Measurements from ENCODE around the gene BIK.
A peak's percentile ranks its signal among the peaks of the same experiment; 100 is the strongest.
"Not testable (repeated sequence)": the region's sequence is repeated elsewhere in the genome, so short reads cannot be mapped to it uniquely, and the experiment has no call there.

The BIK gene

DNA sequence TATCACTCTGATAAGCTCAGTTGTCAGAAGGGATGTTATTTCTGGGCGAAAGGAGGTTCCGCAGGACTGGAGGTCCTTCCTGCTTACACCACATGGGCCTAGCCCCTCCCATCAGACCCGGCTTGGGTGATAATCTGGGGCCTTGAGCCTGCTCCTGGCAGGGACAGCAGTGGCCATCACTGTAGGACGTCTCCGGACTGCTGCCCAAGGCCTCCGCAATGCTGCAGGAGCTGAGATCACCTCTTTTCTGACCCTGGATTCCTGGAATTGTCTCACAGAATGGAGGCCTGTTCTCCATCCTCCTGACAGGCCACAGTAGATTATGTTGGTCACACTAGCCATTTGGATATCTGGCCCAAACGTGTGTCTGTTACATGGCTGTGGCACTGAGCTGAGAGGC lies 9.2 kb upstream of the BIK start:
- Histone ChIP-seq H3K27ac (ENCODE audit: low read depth in 2 of 2, low read length in 2 of 2) (no peak overlapping the region), H3K36me3 (ENCODE audit: control insufficient read depth in 2 of 2, insufficient read depth in 2 of 2, low read length in 2 of 2) (no peaks in the 10 kb centered on the region)

DNA sequence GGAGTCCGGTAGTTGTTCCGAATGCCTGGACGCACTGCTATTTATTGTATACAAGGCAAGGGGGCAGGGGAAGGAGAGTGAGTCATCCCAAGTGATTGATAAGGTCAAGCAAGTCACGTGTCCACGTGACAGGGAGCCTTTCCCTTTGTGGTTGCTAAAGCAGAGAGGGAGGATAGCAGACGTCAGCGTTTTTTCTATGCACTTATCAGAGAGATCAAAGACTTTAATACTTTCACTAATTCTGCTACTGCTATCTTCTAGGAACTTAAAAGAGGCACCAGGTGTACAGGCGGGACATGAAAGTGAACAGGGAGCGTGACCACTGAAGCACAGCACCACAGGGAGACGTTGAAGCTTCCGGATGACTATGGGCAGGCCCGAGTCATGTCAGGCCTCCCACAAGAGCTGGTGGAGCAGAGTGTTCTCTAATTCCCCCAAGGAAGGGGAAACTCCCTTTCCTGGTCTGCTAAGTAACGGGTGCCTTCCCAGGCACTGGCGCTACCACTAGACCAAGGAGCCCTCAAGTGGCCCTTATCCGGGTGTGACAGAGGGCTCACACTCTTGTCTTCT lies 6.4 kb upstream of the BIK start:
- not testable (repeated sequence) for H3K36me3 ChIP-seq (ENCODE audit: control insufficient read depth in 2 of 2, insufficient read depth in 2 of 2, low read length in 2 of 2); H3K27me3 ChIP-seq (ENCODE audit: control insufficient read depth in 2 of 2, insufficient read depth in 2 of 2, low read length in 2 of 2); H3K27ac ChIP-seq (ENCODE audit: low read depth in 2 of 2, low read length in 2 of 2); H3K4me3 ChIP-seq (ENCODE audit: low read length in 2 of 2); H3K4me1 ChIP-seq (ENCODE audit: control insufficient read depth in 2 of 2, insufficient read depth in 2 of 2, low read length in 2 of 2); H3K9ac ChIP-seq (ENCODE audit: low read depth in 1 of 2, low read length in 2 of 2); H3K9me3 ChIP-seq (ENCODE audit: control insufficient read depth in 2 of 2, low read length in 2 of 2)

More for the DNA sequence above, 9.2 kb upstream of the BIK start:
- Histone ChIP-seq H3K9me3 (ENCODE audit: control insufficient read depth in 2 of 2, low read length in 2 of 2) (peaks cover 0 to 3% of the 10 kb centered on the region in 2 donors), H3K4me3 (ENCODE audit: low read length in 2 of 2) (no peak overlapping the region), H3K27me3 (ENCODE audit: control insufficient read depth in 2 of 2, insufficient read depth in 2 of 2, low read length in 2 of 2) (no peaks in the 10 kb centered on the region), H3K4me1 (ENCODE audit: control insufficient read depth in 2 of 2, insufficient read depth in 2 of 2, low read length in 2 of 2) (peaks cover 0 to 3% of the 10 kb centered on the region in 2 donors), H3K9ac (ENCODE audit: low read depth in 1 of 2, low read length in 2 of 2) (no peak overlapping the region)

DNA sequence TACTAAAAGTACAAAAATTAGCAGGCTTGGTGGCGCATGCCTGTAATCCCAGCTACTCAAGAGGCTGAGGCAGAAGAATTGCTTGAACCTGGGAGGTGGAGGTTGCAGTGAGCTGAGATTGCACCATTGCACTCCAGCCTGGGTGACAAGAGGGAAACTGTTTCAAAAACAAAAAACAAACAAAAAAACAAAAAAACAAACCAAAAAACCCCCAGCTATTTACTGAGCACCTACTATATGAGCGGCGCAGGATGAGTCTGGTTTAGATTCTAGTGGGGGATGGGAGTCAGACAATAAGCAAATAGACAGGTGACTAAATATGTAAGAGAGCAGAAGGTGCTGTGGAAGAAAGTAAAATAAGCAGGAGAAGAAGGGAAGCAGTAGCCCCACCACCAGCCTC lies 5.6 kb upstream of the BIK start:
- not testable (repeated sequence) for H3K27me3 ChIP-seq (ENCODE audit: control insufficient read depth in 2 of 2, insufficient read depth in 2 of 2, low read length in 2 of 2); H3K9me3 ChIP-seq (ENCODE audit: control insufficient read depth in 2 of 2, low read length in 2 of 2); H3K36me3 ChIP-seq (ENCODE audit: control insufficient read depth in 2 of 2, insufficient read depth in 2 of 2, low read length in 2 of 2); H3K27ac ChIP-seq (ENCODE audit: low read depth in 2 of 2, low read length in 2 of 2); H3K9ac ChIP-seq (ENCODE audit: low read depth in 1 of 2, low read length in 2 of 2); H3K4me1 ChIP-seq (ENCODE audit: control insufficient read depth in 2 of 2, insufficient read depth in 2 of 2, low read length in 2 of 2); H3K4me3 ChIP-seq (ENCODE audit: low read length in 2 of 2)

DNA sequence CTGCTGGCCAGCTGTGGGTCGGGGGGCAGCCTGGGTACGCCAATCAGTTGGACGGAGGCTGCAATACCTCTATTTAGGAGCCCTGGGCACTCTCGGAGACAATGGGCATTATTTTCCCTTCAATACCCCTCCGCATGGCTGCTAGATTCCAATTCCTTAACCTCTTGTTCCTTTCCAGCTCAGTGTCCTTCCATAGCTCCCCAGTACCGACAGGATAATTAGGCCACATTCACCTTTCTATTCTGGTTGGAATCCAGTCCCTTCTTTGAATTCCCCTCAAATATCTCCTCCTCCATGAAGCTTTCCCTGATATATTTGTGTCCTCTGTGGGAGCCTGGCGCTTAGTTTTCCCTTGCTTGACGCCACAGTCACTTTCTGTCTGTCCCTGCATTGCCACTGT lies 4.2 kb upstream of the BIK start:
- no peaks in the 10 kb centered on the region for H3K9me3 ChIP-seq (ENCODE audit: control insufficient read depth in 2 of 2, low read length in 2 of 2)
- H3K4me3 ChIP-seq (ENCODE audit: low read length in 2 of 2), result no peak overlapping the region
- H3K9ac ChIP-seq (ENCODE audit: low read depth in 1 of 2, low read length in 2 of 2), result no peak overlapping the region
- H3K27ac ChIP-seq (ENCODE audit: low read depth in 2 of 2, low read length in 2 of 2), result no peak overlapping the region
- peaks cover 5 to 10% of the 10 kb centered on the region in 2 donors for H3K4me1 ChIP-seq (ENCODE audit: control insufficient read depth in 2 of 2, insufficient read depth in 2 of 2, low read length in 2 of 2)
- H3K27me3 ChIP-seq (ENCODE audit: control insufficient read depth in 2 of 2, insufficient read depth in 2 of 2, low read length in 2 of 2), result peaks cover 0 to 4% of the 10 kb centered on the region in 2 donors
- no peaks in the 10 kb centered on the region for H3K36me3 ChIP-seq (ENCODE audit: control insufficient read depth in 2 of 2, insufficient read depth in 2 of 2, low read length in 2 of 2)

DNA sequence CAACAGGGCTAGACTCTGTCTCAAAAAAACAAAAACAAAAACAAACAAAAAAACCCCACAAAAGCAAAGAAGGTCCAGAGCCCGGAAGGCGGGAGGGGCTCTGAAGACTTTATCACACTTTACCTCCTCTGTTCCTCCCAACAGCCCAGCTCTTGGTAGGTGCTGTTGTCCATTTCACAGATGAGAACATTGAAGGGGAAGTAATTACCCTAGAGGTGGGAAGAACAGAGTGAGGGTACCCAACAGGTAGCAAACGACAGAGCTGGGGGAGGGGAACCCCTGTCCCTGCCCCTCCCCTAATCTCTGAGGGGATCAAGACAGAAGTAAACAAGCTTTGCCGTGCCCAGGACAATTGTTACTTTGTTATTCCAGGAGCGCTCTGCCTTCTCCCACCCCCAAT lies 1.0 kb upstream of the BIK start:
- Histone ChIP-seq H3K27ac (ENCODE audit: low read depth in 2 of 2, low read length in 2 of 2) (no peak overlapping the region), H3K36me3 (ENCODE audit: control insufficient read depth in 2 of 2, insufficient read depth in 2 of 2, low read length in 2 of 2) (no peaks in the 10 kb centered on the region), H3K9me3 (ENCODE audit: control insufficient read depth in 2 of 2, low read length in 2 of 2) (no peaks in the 10 kb centered on the region), H3K27me3 (ENCODE audit: control insufficient read depth in 2 of 2, insufficient read depth in 2 of 2, low read length in 2 of 2) (peaks cover 6% of the 10 kb centered on the region in 2 donors), H3K4me1 (ENCODE audit: control insufficient read depth in 2 of 2, insufficient read depth in 2 of 2, low read length in 2 of 2) (peaks cover 8 to 20% of the 10 kb centered on the region in 2 donors), H3K9ac (ENCODE audit: low read depth in 1 of 2, low read length in 2 of 2) (no peak overlapping the region), H3K4me3 (ENCODE audit: low read length in 2 of 2) (no peak overlapping the region)

DNA sequence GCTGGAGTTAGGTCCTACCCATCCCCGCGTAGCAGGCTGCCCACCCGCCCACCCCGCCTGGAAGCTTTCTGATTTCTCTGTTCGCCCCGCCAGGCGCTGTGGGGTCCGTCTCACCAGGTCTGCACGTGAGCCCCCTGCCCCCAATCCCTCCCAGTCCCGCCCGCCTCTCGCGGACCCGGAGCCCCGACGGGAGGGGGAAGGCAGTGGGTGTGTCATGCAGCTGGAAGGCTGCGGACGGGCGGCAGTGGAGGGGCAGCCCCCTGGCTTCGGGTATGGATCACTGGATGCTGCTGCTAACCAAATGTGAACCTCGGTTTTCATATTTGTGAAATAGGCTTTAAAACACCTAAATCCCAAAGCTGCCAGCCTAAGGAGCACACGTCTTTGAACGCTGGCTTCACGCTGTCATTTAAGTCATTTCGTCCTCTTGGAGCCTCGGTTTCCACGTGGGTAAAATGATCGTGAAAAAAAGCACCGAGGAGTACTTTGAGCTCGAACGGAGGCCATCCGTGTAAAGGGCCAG lies 568 bp upstream of the BIK start:
- Histone ChIP-seq H3K9me3 (ENCODE audit: control insufficient read depth in 2 of 2, low read length in 2 of 2) (no peaks in the 10 kb centered on the region), H3K27me3 (ENCODE audit: control insufficient read depth in 2 of 2, insufficient read depth in 2 of 2, low read length in 2 of 2) (peaks cover 6% of the 10 kb centered on the region in 2 donors), H3K4me3 (ENCODE audit: low read length in 2 of 2) (peak overlapping the region; percentile 72 to 73), H3K27ac (ENCODE audit: low read depth in 2 of 2, low read length in 2 of 2) (no peak overlapping the region), H3K9ac (ENCODE audit: low read depth in 1 of 2, low read length in 2 of 2) (peak overlapping the region; percentile 54 to 60), H3K36me3 (ENCODE audit: control insufficient read depth in 2 of 2, insufficient read depth in 2 of 2, low read length in 2 of 2) (no peaks in the 10 kb centered on the region), H3K4me1 (ENCODE audit: control insufficient read depth in 2 of 2, insufficient read depth in 2 of 2, low read length in 2 of 2) (peaks cover 8 to 25% of the 10 kb centered on the region in 2 donors)

DNA sequence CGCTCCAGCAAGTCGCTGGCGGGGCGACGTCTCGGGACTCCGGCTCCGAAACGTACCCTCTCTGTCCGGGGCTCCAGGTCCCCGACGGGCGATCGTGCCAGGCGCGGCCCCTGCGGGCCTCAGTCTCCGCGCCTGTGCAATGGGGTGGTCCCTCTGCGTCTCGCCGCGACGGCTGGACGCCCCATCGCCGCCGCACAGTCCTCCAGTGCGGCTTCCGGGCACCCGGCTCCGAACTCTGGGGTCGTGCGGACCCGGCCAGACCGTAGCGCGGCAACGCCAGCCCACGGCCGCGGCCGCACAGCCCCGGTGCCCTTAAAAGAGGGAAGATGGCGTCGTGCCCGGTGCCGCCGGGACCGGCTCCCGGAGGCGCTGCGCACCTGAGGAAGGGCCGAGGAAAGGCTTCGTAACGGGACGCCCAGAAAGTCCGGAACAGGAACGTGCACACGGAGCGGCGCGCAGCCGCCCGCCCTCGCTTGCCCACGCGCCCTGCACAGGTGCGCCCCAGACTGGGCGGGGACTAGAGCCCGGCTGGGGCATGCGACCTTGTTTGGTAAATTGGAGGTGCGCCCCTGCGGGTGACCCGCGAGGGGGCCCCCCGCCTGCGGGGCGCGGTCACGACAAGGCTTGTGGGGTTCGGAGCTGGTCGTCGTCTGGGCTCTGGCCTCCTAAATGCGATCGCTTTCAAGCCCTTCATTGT lies 525 bp downstream of the BIK start:
- Histone ChIP-seq H3K9ac (ENCODE audit: low read depth in 1 of 2, low read length in 2 of 2) (peak overlapping the region; percentile 56 to 78), H3K27me3 (ENCODE audit: control insufficient read depth in 2 of 2, insufficient read depth in 2 of 2, low read length in 2 of 2) (peaks cover 6% of the 10 kb centered on the region in 2 donors)

DNA sequence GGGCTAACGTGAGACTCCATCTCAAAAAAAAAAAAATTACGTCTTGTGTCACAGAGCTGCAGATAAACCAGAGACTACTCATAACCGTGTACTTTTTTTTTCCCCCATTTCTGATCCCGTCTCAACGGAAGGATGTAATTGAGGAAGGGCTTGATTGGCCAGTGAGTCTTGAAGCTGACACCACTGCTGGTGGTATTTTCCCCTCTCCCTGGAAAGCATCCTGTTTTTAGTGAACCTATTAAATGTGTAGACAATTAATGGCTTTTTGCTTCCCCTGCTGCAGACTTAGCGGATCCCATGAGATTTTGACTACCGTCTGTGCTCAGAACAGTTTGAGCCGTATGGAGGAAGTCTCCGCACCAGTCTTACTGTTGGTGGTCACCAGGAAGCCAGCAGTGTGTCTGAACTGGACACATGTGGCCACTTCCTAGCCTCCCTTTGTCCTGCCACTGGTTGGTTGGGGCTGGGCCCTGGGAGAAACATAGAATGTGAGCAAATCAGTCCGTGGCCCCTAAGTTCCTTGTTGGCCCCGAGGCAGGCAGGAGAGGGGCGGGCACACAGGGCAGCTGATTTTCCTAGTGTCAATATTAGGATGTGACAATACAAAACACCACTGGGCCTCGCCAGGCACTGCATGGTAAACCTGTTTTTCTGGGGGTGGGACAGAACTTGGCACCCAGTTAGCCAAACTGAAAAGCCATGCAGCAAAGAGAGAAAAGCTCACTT lies 3.1 kb downstream of the BIK start:
- Histone ChIP-seq H3K4me3 (ENCODE audit: low read length in 2 of 2) (no peak overlapping the region), H3K36me3 (ENCODE audit: control insufficient read depth in 2 of 2, insufficient read depth in 2 of 2, low read length in 2 of 2) (no peaks in the 10 kb centered on the region), H3K4me1 (ENCODE audit: control insufficient read depth in 2 of 2, insufficient read depth in 2 of 2, low read length in 2 of 2) (peaks cover 16 to 41% of the 10 kb centered on the region in 2 donors), H3K27me3 (ENCODE audit: control insufficient read depth in 2 of 2, insufficient read depth in 2 of 2, low read length in 2 of 2) (peaks cover 6% of the 10 kb centered on the region in 2 donors), H3K9me3 (ENCODE audit: control insufficient read depth in 2 of 2, low read length in 2 of 2) (no peaks in the 10 kb centered on the region), H3K9ac (ENCODE audit: low read depth in 1 of 2, low read length in 2 of 2) (no peak overlapping the region), H3K27ac (ENCODE audit: low read depth in 2 of 2, low read length in 2 of 2) (peak overlapping the region in 1 of 2 donors; percentile 20)

More for the DNA sequence above, 525 bp downstream of the BIK start:
- peak overlapping the region; percentile 43 to 51 for H3K27ac ChIP-seq (ENCODE audit: low read depth in 2 of 2, low read length in 2 of 2)
- H3K4me1 ChIP-seq (ENCODE audit: control insufficient read depth in 2 of 2, insufficient read depth in 2 of 2, low read length in 2 of 2), result peaks cover 8 to 33% of the 10 kb centered on the region in 2 donors
- H3K9me3 ChIP-seq (ENCODE audit: control insufficient read depth in 2 of 2, low read length in 2 of 2), result no peaks in the 10 kb centered on the region
- H3K36me3 ChIP-seq (ENCODE audit: control insufficient read depth in 2 of 2, insufficient read depth in 2 of 2, low read length in 2 of 2), result no peaks in the 10 kb centered on the region
- peak overlapping the region; percentile 73 to 76 for H3K4me3 ChIP-seq (ENCODE audit: low read length in 2 of 2)

DNA sequence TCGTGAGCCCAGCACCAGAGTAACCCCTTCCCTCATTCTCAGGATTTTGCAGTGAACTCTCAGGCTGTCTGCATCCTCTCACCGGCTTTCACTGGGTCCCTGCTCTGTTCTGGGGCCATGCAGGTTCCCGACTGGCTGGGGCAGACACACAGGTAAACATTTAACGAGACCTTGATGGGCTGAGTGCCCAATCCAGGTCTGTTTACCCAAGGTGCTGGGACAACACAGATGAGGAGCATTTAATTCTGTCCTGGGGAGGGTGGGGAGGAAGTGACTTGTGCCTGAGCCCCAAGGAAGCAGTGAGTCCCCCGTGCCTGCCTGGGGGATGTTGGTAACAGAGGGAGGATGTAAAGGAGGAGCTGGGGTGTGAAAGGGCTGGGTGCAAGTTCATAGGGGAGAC lies 4.4 kb downstream of the BIK start:
- Histone ChIP-seq H3K27me3 (ENCODE audit: control insufficient read depth in 2 of 2, insufficient read depth in 2 of 2, low read length in 2 of 2) (peaks cover 6% of the 10 kb centered on the region in 2 donors), H3K9ac (ENCODE audit: low read depth in 1 of 2, low read length in 2 of 2) (peak overlapping the region in 1 of 2 donors; percentile 44), H3K36me3 (ENCODE audit: control insufficient read depth in 2 of 2, insufficient read depth in 2 of 2, low read length in 2 of 2) (no peaks in the 10 kb centered on the region), H3K4me1 (ENCODE audit: control insufficient read depth in 2 of 2, insufficient read depth in 2 of 2, low read length in 2 of 2) (peaks cover 27 to 52% of the 10 kb centered on the region in 2 donors), H3K27ac (ENCODE audit: low read depth in 2 of 2, low read length in 2 of 2) (peak overlapping the region; percentile 27 to 59), H3K9me3 (ENCODE audit: control insufficient read depth in 2 of 2, low read length in 2 of 2) (no peaks in the 10 kb centered on the region), H3K4me3 (ENCODE audit: low read length in 2 of 2) (peak overlapping the region in 1 of 2 donors; percentile 0)

DNA sequence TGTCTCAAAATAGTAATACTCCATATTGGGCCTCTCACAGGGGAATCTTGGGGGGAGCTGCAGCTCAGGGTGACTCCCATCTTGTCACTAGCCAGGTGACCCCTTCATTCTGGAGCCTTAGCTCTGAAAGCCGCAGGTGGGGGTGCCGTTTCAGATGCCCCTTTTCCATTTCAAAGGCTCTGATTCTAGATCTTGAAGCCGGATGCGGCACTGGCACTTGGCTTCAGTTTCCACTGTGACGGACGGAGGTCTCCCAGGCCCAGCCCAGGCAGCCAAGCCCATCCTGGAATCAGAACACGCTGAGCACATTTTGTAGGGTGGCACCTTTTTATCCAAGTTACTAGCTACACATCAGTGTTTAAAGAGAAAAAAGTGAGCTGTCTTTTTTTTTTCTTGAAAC lies 6.4 kb downstream of the BIK start:
- Histone ChIP-seq H3K27me3 (ENCODE audit: control insufficient read depth in 2 of 2, insufficient read depth in 2 of 2, low read length in 2 of 2) (peaks cover 2 to 3% of the 10 kb centered on the region in 2 donors), H3K36me3 (ENCODE audit: control insufficient read depth in 2 of 2, insufficient read depth in 2 of 2, low read length in 2 of 2) (no peaks in the 10 kb centered on the region), H3K9ac (ENCODE audit: low read depth in 1 of 2, low read length in 2 of 2) (no peak overlapping the region), H3K4me1 (ENCODE audit: control insufficient read depth in 2 of 2, insufficient read depth in 2 of 2, low read length in 2 of 2) (peaks cover 29 to 57% of the 10 kb centered on the region in 2 donors), H3K4me3 (ENCODE audit: low read length in 2 of 2) (no peak overlapping the region), H3K27ac (ENCODE audit: low read depth in 2 of 2, low read length in 2 of 2) (no peak overlapping the region), H3K9me3 (ENCODE audit: control insufficient read depth in 2 of 2, low read length in 2 of 2) (no peaks in the 10 kb centered on the region)

All from mucosa of rectum (tissue), 2 donors.